Adrenal gland (tissue), 12 donors: ENCODE measurements around the gene ROR1. TPM values are rescaled to one million over a fixed set of nuclear protein-coding genes. Genes with fewer than 3 reads are reported as not detected.

ENCODE experiments used
- DNase-seq, 7 donors: peaks; one replicate each; pipeline ENCODE4 v3.0.0-alpha.2; 2019 to 2020
- H3K27ac ChIP-seq, 5 donors: fragments of 200-600 bp; sonication (generic) in 4 of 5; 1 replicate in 3 of 5; 2 replicates in 2 of 5; pipeline versions ENCODE4 v1.5.1 to v1.8.0; 2016 to 2020; ENCODE audit warnings: mild to moderate bottlenecking in 1 of 5
- H3K27me3 ChIP-seq: fragments of 200-600 bp; 2 replicates; pipeline ENCODE4 v1.8.0; 2021
- H3K36me3 ChIP-seq, 2 donors: fragments of 200-600 bp; replicated peaks in 1 of 2; 1 replicate in 1 of 2; 2 replicates in 1 of 2; pipeline versions ENCODE4 v1.5.1 to v1.8.0; 2018 to 2022
- H3K4me1 ChIP-seq, 2 donors: fragments of 200-600 bp; replicated peaks in 1 of 2; 1 replicate in 1 of 2; 2 replicates in 1 of 2; pipeline versions ENCODE4 v1.5.1 to v1.8.0; 2018 to 2021
- H3K4me3 ChIP-seq, 4 donors: fragments of 200-600 bp; sonication (generic) in 3 of 4; one replicate each; pipeline ENCODE4 v1.5.1; 2016 to 2018
- H3K9me3 ChIP-seq, 3 donors: fragments of 200-600 bp; sonication (generic) in 1 of 3; replicated peaks in 1 of 3; 1 replicate in 2 of 3; 2 replicates in 1 of 3; pipeline versions ENCODE4 v1.5.1 to v1.8.0; 2016 to 2021
- CTCF ChIP-seq, 6 experiments: fragments of 450-650 bp in 4 of 6; fragments of 200-600 bp in 2 of 6; sonication (generic) in 1 of 6; IDR thresholded peaks; 1 replicate in 5 of 6; 2 replicates in 1 of 6; pipeline versions ENCODE4 v1.5.1 to v1.8.0; 2016 to 2021; ENCODE audit warnings: antibody characterized with exemption in 6 of 6, mild to moderate bottlenecking in 2 of 6, moderate library complexity in 1 of 6
- POLR2A ChIP-seq, 2 donors: fragments of 450-650 bp; IDR thresholded peaks; one replicate each; pipeline ENCODE4 v1.6.1; 2017; ENCODE audit warnings: antibody characterized with exemption in 2 of 2, mild to moderate bottlenecking in 2 of 2, moderate library complexity in 1 of 2
- WGBS, 4 donors: extraction: QIAGEN DNeasy Blood & Tissue Kit in 2 of 4; methylation state at CpG; one replicate each; pipeline versions ENCODE4 v1.1.5 to v1.1.7; 2013 to 2017; 5-methylcytosine and 5-hydroxymethylcytosine counted together
- intact Hi-C, 2 donors: fragments of 100-400 bp; cut with DNase I; formaldehyde crosslinking; loops; one replicate each; pipeline versions ENCODE4 v1.14.1 to v1.15.0; 2022 to 2023
- polyA plus RNA-seq, 3 donors: library from polyadenylated mRNA; stranded (reverse); fragments of 200-250 nt in 2 of 3; fragments of 350-450 nt in 1 of 3; fragmentation: Illumina TruSeq in 1 of 3; extraction: RNeasy Lipid Tissue Mini Kit (QIAGEN cat#74804) in 1 of 3; gene quantifications; one replicate each; pipeline ENCODE4 v1.2.3, GENCODE V29; 2013 to 2014
- total RNA-seq, 9 donors: library from RNA; depleted of rRNA in 4 of 9; stranded (reverse); fragments of >200 nt in 4 of 9; fragments of 120-200 nt in 1 of 9; fragmentation: NEBNext Ultra II Directional in 1 of 9; extraction: Animal tissue kit (Norgen Biotek cat#: 25700) in 1 of 9; gene quantifications; one replicate each; pipeline versions ENCODE4 v1.1.0 to v1.2.4, GENCODE V29; 2013 to 2023
- donor health status: healthy with polysubstance abuse.
- donor health status: Bipolar disorder and iron deficiency.
- donor health status: DM: yes; HTN: yes; CAD: no.
- donor health status: DM: no; HTN: no; CAD: no.
- donor health status: DM: no; HTN: no; CAD: no.
- donor health status: DM: yes; HTN: yes; CAD: no.

Gene ROR1
- total and polyA plus RNA-seq, 12 donors, result 0.54 to 4.6 (median 2.6) TPM

GRCh38 chr1:63882048-63882704, 108.4 kb downstream of the ROR1 start:
- no peak overlapping the region for H3K4me3 ChIP-seq
- no peaks in the 10 kb centered on the region for H3K36me3 ChIP-seq
- WGBS, 4 donors, result 80 to 92% (median 90%) methylated on average over 4 of the region's 4 CpGs
- TF ChIP-seq CTCF (IDR thresholded peaks at IDR 0.05) (no peak), POLR2A (IDR thresholded peaks at IDR 0.05) (no peak)
- no peaks in the 10 kb centered on the region for H3K27me3 ChIP-seq
- H3K4me1 ChIP-seq, result no peaks in the 10 kb centered on the region
- no peak for DNase-seq
- intact Hi-C loops, result no loop called here
- no peaks in the 10 kb centered on the region for H3K9me3 ChIP-seq
- H3K27ac ChIP-seq, result no peak overlapping the region

- intact Hi-C loops, result no loop called here
- no peak for DNase-seq
- Histone ChIP-seq H3K4me1 (no peaks in the 10 kb centered on the region), H3K27ac (no peak overlapping the region), H3K4me3 (no peak overlapping the region), H3K9me3 (no peaks in the 10 kb centered on the region), H3K36me3 (no peaks in the 10 kb centered on the region), H3K27me3 (no peaks in the 10 kb centered on the region)
- 88 to 96% (median 92%) methylated on average over 4 to 6 of the region's 6 CpGs for WGBS, 4 donors
- TF ChIP-seq CTCF (IDR thresholded peaks at IDR 0.05) (no peak), POLR2A (IDR thresholded peaks at IDR 0.05) (no peak)
Measured at GRCh38 chr1:63883494-63884235, 109.8 kb downstream of the ROR1 start.

GRCh38 chr1:63884486-63884885, 110.7 kb downstream of the ROR1 start:
- WGBS, 4 donors, result 68 to 91% (median 83%) methylated on average over 2 of the region's 2 CpGs
- Histone ChIP-seq H3K4me3 (no peak overlapping the region), H3K27me3 (no peaks in the 10 kb centered on the region), H3K27ac (no peak overlapping the region), H3K4me1 (no peaks in the 10 kb centered on the region), H3K36me3 (no peaks in the 10 kb centered on the region), H3K9me3 (no peaks in the 10 kb centered on the region)
- no peak for DNase-seq
- intact Hi-C loops, result no loop called here
- TF ChIP-seq CTCF (IDR thresholded peaks at IDR 0.05), result no peak

DNA sequence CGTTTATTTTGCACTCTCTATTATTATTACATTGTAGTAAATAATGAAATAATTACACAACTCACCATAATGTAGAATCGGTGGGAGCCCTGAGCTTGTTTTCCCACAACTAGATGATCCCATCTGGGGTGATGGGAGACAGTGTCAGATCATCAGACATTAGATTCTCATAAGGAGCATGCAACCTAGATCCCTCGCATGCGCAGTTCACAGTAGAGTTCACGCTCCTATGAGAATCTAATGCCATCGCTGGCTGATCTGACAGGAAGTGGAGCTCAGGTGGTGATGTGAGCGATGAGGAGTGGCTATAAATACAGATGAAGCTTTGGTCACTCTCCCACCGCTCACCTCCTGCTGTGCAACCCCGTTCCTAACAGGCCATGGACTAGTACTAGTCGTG, 112.1 kb downstream of the ROR1 start:
- TF ChIP-seq POLR2A (IDR thresholded peaks at IDR 0.05) (no peak), CTCF (IDR thresholded peaks at IDR 0.05) (no peak)
- Histone ChIP-seq H3K27me3 (no peaks in the 10 kb centered on the region), H3K36me3 (no peaks in the 10 kb centered on the region), H3K27ac (no peak overlapping the region), H3K9me3 (no peaks in the 10 kb centered on the region), H3K4me1 (no peaks in the 10 kb centered on the region), H3K4me3 (no peak overlapping the region)
- intact Hi-C loops, result no loop called here
- no peak for DNase-seq
- 92 to 95% (median 94%) methylated on average over 9 to 10 of the region's 10 CpGs for WGBS, 4 donors
